Tibial nerve (tissue), 4 donors: ENCODE results near the gene GATA1. TPM values are rescaled to one million over a fixed set of nuclear protein-coding genes. Genes with fewer than 3 reads are reported as not detected.

Source experiments
- DNase-seq, 2 donors: peaks; one replicate each; pipeline ENCODE4 v3.0.0-alpha.2; 2019; ENCODE audit warnings: low spot score in 2 of 2
- H3K27ac ChIP-seq, 4 donors: fragments of 200-600 bp; sonication (generic) in 3 of 4; one replicate each; pipeline ENCODE4 v1.5.1; 2017 to 2019; ENCODE audit warnings: mild to moderate bottlenecking in 1 of 4
- H3K27me3 ChIP-seq, 2 donors: fragments of 200-600 bp; sonication (generic) in 1 of 2; one replicate each; pipeline versions ENCODE4 v1.5.1 to v1.6.0; 2017 to 2019
- H3K36me3 ChIP-seq, 3 donors: fragments of 200-600 bp; sonication (generic); one replicate each; pipeline ENCODE4 v1.5.1; 2018 to 2019
- H3K4me1 ChIP-seq, 4 donors: fragments of 200-600 bp; sonication (generic) in 3 of 4; one replicate each; pipeline ENCODE4 v1.5.1; 2017 to 2019
- H3K4me3 ChIP-seq, 4 donors: fragments of 200-600 bp; sonication (generic) in 3 of 4; one replicate each; pipeline ENCODE4 v1.5.1; 2017 to 2019; ENCODE audit warnings: mild to moderate bottlenecking in 1 of 4, moderate library complexity in 1 of 4
- H3K9me3 ChIP-seq, 4 donors: fragments of 200-600 bp; sonication (generic) in 3 of 4; one replicate each; pipeline ENCODE4 v1.5.1; 2017 to 2019
- CTCF ChIP-seq, 5 experiments: fragments of 200-600 bp in 3 of 5; fragments of 450-650 bp in 2 of 5; sonication (generic) in 3 of 5; IDR thresholded peaks; one replicate each; pipeline ENCODE4 v1.5.1; 2016 to 2019; ENCODE audit warnings: antibody characterized with exemption in 5 of 5, mild to moderate bottlenecking in 3 of 5, moderate library complexity in 2 of 5
- EP300 ChIP-seq, 2 donors: sonication (generic); formaldehyde crosslinking; IDR thresholded peaks; one replicate each; pipeline ENCODE4 v1.6.1; 2017; ENCODE audit warnings: antibody characterized with exemption in 2 of 2, mild to moderate bottlenecking in 1 of 2
- POLR2A ChIP-seq, 2 donors: fragments of 450-650 bp; IDR thresholded peaks; one replicate each; pipeline ENCODE4 v1.6.1; 2017; ENCODE audit warnings: antibody characterized with exemption in 2 of 2, mild to moderate bottlenecking in 2 of 2, moderate library complexity in 2 of 2
- WGBS, 2 donors: methylation state at CpG; one replicate each; pipeline ENCODE4 v1.1.5; 2018; 5-methylcytosine and 5-hydroxymethylcytosine counted together
- total RNA-seq, 4 donors: library from RNA; depleted of rRNA; stranded (reverse); fragments of >200 nt; gene quantifications; one replicate each; pipeline ENCODE4 v1.1.0, GENCODE V29; 2016

GATA1 gene
- total RNA-seq, 4 donors from 2014 or later = 0.90 TPM; not detected in 3

DNA sequence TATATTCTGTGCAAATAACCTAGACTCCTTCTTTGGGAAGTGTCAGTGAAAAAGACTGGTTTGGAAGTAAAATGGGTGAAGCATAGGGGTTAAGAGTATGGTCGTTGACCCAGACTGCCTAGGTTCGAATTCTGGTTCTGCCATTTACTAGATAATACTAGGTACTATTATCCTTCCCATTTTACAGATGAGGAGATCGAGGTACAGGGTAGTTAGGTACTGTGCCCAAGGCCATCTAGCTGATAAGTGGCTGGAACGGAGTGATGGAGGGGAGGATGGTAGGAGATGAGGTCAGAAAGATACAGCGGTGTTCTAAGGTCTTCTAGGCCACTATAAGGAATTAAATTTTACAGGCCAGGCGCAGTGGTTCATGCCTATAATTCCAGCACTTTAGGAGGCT is 13.8 kb upstream of the GATA1 start:
- no peaks in the 10 kb centered on the region for H3K4me1 ChIP-seq
- H3K27ac ChIP-seq = no peak overlapping the region
- peaks cover 0 to 9% of the 10 kb centered on the region in 2 donors for H3K27me3 ChIP-seq
- H3K9me3 ChIP-seq = no peaks in the 10 kb centered on the region
- H3K36me3 ChIP-seq = no peaks in the 10 kb centered on the region
- WGBS, 2 donors = 80 to 93% methylated on average over 6 of the region's 6 CpGs
- H3K4me3 ChIP-seq = no peak overlapping the region
- no peak for DNase-seq
- TF ChIP-seq CTCF (IDR thresholded peaks at IDR 0.05) (no peak), EP300 (IDR thresholded peaks at IDR 0.05) (no peak), POLR2A (IDR thresholded peaks at IDR 0.05) (no peak)

DNA sequence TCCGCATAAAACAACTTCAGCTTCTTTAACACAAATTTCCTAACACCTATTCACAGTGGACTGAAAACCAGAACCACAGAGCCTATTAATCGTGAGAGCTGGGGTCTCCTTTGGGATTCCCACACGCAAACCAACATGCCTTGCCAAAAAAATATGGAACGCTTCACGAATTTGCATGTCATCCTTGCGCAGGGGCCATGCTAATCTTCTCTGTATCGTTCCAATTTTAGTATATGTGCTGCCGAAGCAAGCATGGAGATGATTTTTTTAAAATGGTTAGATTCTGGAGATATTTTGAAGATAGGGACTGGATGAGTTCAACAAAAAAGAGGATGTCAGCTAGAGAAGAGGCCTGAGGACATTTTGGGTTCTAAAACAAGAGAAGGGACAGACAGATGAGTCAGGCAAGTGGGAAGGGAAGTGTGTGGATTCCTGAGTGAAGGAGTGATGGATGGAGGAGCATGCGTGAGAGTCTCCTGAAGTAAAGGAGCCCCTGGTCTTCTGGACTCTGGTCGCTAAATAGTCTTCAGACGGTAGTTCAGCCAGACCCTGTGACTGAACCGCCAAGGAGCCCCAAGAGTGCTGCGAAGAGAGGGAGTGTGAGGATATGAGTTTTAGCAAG is 9.5 kb upstream of the GATA1 start:
- H3K4me3 ChIP-seq = no peak overlapping the region
- DNase-seq = no peak
- no peak overlapping the region for H3K27ac ChIP-seq
- WGBS, 2 donors = 66 to 78% methylated on average over 13 of the region's 13 CpGs
- no peaks in the 10 kb centered on the region for H3K9me3 ChIP-seq
- H3K4me1 ChIP-seq = no peaks in the 10 kb centered on the region
- TF ChIP-seq EP300 (IDR thresholded peaks at IDR 0.05) (no peak), POLR2A (IDR thresholded peaks at IDR 0.05) (no peak)
- H3K27me3 ChIP-seq = peaks cover 0 to 9% of the 10 kb centered on the region in 2 donors
- H3K36me3 ChIP-seq = no peaks in the 10 kb centered on the region

GRCh38 chrX:48779399-48779798 is 7.0 kb upstream of the GATA1 start:
- no peak for DNase-seq
- WGBS, 2 donors = 77 to 85% methylated on average over 7 of the region's 7 CpGs
- H3K27ac ChIP-seq = no peak overlapping the region
- no peaks in the 10 kb centered on the region for H3K36me3 ChIP-seq
- no peaks in the 10 kb centered on the region for H3K9me3 ChIP-seq
- no peaks in the 10 kb centered on the region for H3K4me1 ChIP-seq
- TF ChIP-seq POLR2A (IDR thresholded peaks at IDR 0.05) (no peak), CTCF (IDR thresholded peaks at IDR 0.05) (no peak), EP300 (IDR thresholded peaks at IDR 0.05) (no peak)
- no peak overlapping the region for H3K4me3 ChIP-seq
- H3K27me3 ChIP-seq = no peaks in the 10 kb centered on the region

DNA sequence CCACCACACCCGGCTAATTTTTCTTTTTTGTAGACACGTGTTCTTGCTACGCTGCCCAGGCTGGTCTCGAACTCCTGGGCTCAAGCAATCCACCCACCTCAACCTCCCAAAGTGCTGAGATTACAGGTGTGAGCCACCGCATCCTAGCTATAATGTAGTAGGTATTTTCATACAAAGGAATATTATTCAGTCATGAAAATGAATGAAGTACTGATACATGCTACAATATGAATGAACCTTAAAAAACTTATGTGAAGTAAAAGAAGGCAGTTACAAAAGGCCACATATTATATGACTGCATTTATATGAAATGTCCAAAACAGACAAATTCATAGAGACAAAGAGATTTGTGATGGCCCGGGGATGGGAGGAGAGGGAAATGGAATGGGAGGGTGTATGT is 4.7 kb upstream of the GATA1 start:
- no peaks in the 10 kb centered on the region for H3K4me1 ChIP-seq
- TF ChIP-seq POLR2A (IDR thresholded peaks at IDR 0.05) (no peak), EP300 (IDR thresholded peaks at IDR 0.05) (no peak), CTCF (IDR thresholded peaks at IDR 0.05) (no peak)
- H3K4me3 ChIP-seq = no peak overlapping the region
- WGBS, 2 donors = 82 to 97% methylated on average over 6 of the region's 6 CpGs
- H3K27ac ChIP-seq = no peak overlapping the region
- DNase-seq = no peak
- H3K36me3 ChIP-seq = no peaks in the 10 kb centered on the region
- H3K9me3 ChIP-seq = no peaks in the 10 kb centered on the region
- H3K27me3 ChIP-seq = peaks cover 0 to 2% of the 10 kb centered on the region in 2 donors

DNA sequence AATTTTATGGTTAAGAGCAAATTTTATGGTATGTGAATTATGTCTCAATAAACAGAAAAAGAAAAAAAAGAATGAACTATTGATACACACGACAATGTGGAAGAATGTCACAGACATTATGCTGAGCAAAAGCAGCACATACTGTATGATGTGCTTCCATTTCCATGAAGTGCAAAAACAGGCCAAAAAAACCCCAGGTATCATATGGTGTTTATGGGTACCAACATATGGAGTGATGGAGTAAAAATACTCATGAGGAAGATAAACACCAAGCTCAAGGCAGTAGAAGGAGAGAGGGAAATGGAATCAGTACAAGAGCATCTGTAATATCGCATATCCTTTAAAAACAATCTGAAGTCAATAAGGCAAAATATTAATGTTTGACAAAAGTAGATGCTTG is 4.2 kb upstream of the GATA1 start:
- H3K9me3 ChIP-seq = no peaks in the 10 kb centered on the region
- TF ChIP-seq CTCF (IDR thresholded peaks at IDR 0.05) = no peak
- TF ChIP-seq POLR2A (IDR thresholded peaks at IDR 0.05) = no peak
- no peak for TF ChIP-seq EP300 (IDR thresholded peaks at IDR 0.05)
- DNase-seq = no peak
- H3K27me3 ChIP-seq = peaks cover 0 to 5% of the 10 kb centered on the region in 2 donors
- no peak overlapping the region for H3K27ac ChIP-seq
- 55% methylated on average over 2 of the region's 2 CpGs for WGBS, 2 donors
- H3K4me1 ChIP-seq = no peaks in the 10 kb centered on the region
- no peak overlapping the region for H3K4me3 ChIP-seq
- H3K36me3 ChIP-seq = no peaks in the 10 kb centered on the region
